Activated CD8-positive, alpha-beta memory T cell treated with anti-CD3 and anti-CD28 coated beads, Interleukin-2, amount 50 U/mL, for 4 hours (primary cell): ENCODE data around the gene COBLL1.
"Not testable (repeated sequence)": the region's sequence is repeated elsewhere in the genome, so short reads cannot be mapped to it uniquely, and the experiment has no call there.

Experiments used
- DNase-seq: peaks from one replicate; pipeline ENCODE4 v3.0.0-alpha.2; 2020

COBLL1 gene

GRCh38 chr2:164710837-164711765 lies 130.5 kb downstream of the COBLL1 start:
- no peak for DNase-seq

- DNase-seq: not testable (repeated sequence)
Observed at GRCh38 chr2:164710252-164710836, 131.3 kb downstream of the COBLL1 start.

- no peak for DNase-seq
Observed at GRCh38 chr2:164706522-164706921, 135.1 kb downstream of the COBLL1 start.

GRCh38 chr2:164705412-164706167 lies 136.0 kb downstream of the COBLL1 start:
- DNase-seq: no peak

- no peak for DNase-seq
Observed at GRCh38 chr2:164703915-164704706, 137.5 kb downstream of the COBLL1 start.

GRCh38 chr2:164701565-164701964 lies 140.1 kb downstream of the COBLL1 start:
- DNase-seq: no peak

GRCh38 chr2:164700390-164700789 lies 141.2 kb downstream of the COBLL1 start:
- no peak for DNase-seq

GRCh38 chr2:164697688-164698461 lies 143.7 kb downstream of the COBLL1 start:
- no peak for DNase-seq

- DNase-seq: no peak
Observed at GRCh38 chr2:164696634-164697033, 145.0 kb downstream of the COBLL1 start.

GRCh38 chr2:164694275-164694695 lies 147.3 kb downstream of the COBLL1 start:
- DNase-seq: no peak

GRCh38 chr2:164693834-164694233 lies 147.8 kb downstream of the COBLL1 start:
- DNase-seq: no peak

- no peak for DNase-seq
Observed at GRCh38 chr2:164693390-164693789, 148.2 kb downstream of the COBLL1 start.

GRCh38 chr2:164692958-164693357 lies 148.7 kb downstream of the COBLL1 start:
- DNase-seq: no peak

GRCh38 chr2:164692114-164692513 lies 149.5 kb downstream of the COBLL1 start:
- no peak for DNase-seq

GRCh38 chr2:164691346-164691887 lies 150.2 kb downstream of the COBLL1 start:
- no peak for DNase-seq

GRCh38 chr2:164690361-164690760 lies 151.3 kb downstream of the COBLL1 start:
- no peak for DNase-seq

- DNase-seq: no peak
Observed at GRCh38 chr2:164688896-164689419, 152.7 kb downstream of the COBLL1 start.

- no peak for DNase-seq
Observed at GRCh38 chr2:164681009-164681408, 160.6 kb downstream of the COBLL1 start.

GRCh38 chr2:164678631-164679149 lies 162.9 kb downstream of the COBLL1 start:
- DNase-seq: no peak

GRCh38 chr2:164677733-164678132 lies 163.9 kb downstream of the COBLL1 start:
- no peak for DNase-seq

GRCh38 chr2:164677271-164677670 lies 164.4 kb downstream of the COBLL1 start:
- no peak for DNase-seq
